Liver (tissue), 3 donors: ENCODE results near the gene GEMIN2.

Experiments
- CTCF ChIP-seq: fragments of 150-350 bp; IDR thresholded peaks from 2 replicates; pipeline ENCODE4 v1.5.1; 2017; ENCODE audit warnings: improper control_type of control experiment, low read depth, low read length; ENCODE audit not compliant: missing input control
- GABPA ChIP-seq, 2 donors: IDR thresholded peaks in 1 of 2; conservative IDR thresholded peaks in 1 of 2; 2 replicates each; pipeline ENCODE4 v1.6.1; 2016; ENCODE audit warnings: antibody characterized with exemption in 2 of 2, mild to moderate bottlenecking in 1 of 2, moderate library complexity in 1 of 2
- HNF4A ChIP-seq, 2 donors: conservative IDR thresholded peaks; 2 replicates each; pipeline ENCODE4 v1.6.1; 2016; ENCODE audit warnings: antibody characterized with exemption in 2 of 2, mild to moderate bottlenecking in 2 of 2
- JUND ChIP-seq, 2 donors: IDR thresholded peaks; 2 replicates each; pipeline ENCODE4 v1.6.1; 2016; ENCODE audit warnings: antibody characterized with exemption in 2 of 2
- RXRA ChIP-seq, 2 donors: IDR thresholded peaks; 2 replicates each; pipeline ENCODE4 v1.6.1; 2017 to 2018; ENCODE audit warnings: antibody characterized with exemption in 2 of 2, mild to moderate bottlenecking in 1 of 2
- ZBTB33 ChIP-seq: IDR thresholded peaks from 2 replicates; pipeline ENCODE4 v1.6.1; 2016; ENCODE audit warnings: antibody characterized with exemption
- TF ChIP-seq, protein P1 (sequence below): IDR thresholded peaks from 2 replicates; pipeline ENCODE4 v1.6.1; 2016; ENCODE audit warnings: antibody characterized with exemption, mild to moderate bottlenecking
- TF ChIP-seq, protein P2 (sequence below): IDR thresholded peaks from 2 replicates; pipeline ENCODE4 v1.6.1; 2016; ENCODE audit warnings: antibody characterized with exemption
- donor health status: healthy.
- donor health status: healthy.

DNA sequence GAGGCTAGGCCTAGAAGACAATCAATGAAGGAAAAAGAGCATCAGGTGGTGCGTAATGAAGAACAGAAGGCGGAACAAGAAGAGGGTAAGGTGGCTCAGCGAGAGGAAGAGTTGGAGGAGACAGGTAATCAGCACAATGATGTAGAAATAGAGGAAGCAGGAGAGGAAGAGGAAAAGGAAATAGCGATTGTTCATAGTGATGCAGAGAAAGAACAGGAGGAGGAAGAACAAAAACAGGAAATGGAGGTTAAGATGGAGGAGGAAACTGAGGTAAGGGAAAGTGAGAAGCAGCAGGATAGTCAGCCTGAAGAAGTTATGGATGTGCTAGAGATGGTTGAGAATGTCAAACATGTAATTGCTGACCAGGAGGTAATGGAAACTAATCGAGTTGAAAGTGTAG lies 66.4 kb downstream of the GEMIN2 start:
- TF ChIP-seq, protein P1, sequence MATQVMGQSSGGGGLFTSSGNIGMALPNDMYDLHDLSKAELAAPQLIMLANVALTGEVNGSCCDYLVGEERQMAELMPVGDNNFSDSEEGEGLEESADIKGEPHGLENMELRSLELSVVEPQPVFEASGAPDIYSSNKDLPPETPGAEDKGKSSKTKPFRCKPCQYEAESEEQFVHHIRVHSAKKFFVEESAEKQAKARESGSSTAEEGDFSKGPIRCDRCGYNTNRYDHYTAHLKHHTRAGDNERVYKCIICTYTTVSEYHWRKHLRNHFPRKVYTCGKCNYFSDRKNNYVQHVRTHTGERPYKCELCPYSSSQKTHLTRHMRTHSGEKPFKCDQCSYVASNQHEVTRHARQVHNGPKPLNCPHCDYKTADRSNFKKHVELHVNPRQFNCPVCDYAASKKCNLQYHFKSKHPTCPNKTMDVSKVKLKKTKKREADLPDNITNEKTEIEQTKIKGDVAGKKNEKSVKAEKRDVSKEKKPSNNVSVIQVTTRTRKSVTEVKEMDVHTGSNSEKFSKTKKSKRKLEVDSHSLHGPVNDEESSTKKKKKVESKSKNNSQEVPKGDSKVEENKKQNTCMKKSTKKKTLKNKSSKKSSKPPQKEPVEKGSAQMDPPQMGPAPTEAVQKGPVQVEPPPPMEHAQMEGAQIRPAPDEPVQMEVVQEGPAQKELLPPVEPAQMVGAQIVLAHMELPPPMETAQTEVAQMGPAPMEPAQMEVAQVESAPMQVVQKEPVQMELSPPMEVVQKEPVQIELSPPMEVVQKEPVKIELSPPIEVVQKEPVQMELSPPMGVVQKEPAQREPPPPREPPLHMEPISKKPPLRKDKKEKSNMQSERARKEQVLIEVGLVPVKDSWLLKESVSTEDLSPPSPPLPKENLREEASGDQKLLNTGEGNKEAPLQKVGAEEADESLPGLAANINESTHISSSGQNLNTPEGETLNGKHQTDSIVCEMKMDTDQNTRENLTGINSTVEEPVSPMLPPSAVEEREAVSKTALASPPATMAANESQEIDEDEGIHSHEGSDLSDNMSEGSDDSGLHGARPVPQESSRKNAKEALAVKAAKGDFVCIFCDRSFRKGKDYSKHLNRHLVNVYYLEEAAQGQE, result no peak
- TF ChIP-seq, protein P2, sequence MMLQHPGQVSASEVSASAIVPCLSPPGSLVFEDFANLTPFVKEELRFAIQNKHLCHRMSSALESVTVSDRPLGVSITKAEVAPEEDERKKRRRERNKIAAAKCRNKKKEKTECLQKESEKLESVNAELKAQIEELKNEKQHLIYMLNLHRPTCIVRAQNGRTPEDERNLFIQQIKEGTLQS, result no peak
- no peak for TF ChIP-seq GABPA (IDR thresholded peaks at IDR 0.05 in 1 of 2, conservative IDR thresholded peaks at IDR 0.05 in 1 of 2)
- TF ChIP-seq CTCF, result no peak
- no peak for TF ChIP-seq ZBTB33
- no peak for TF ChIP-seq HNF4A (conservative IDR thresholded peaks at IDR 0.05)
- TF ChIP-seq JUND (IDR thresholded peaks at IDR 0.05), result no peak
- no peak for TF ChIP-seq RXRA (IDR thresholded peaks at IDR 0.05)
